HG02973 (cell line): Measurements from ENCODE around the gene VPS51.

Source experiments
- ATAC-seq: cut with Tn5 transposase; IDR thresholded peaks from one replicate; pipeline ENCODE4 v1.9.1; 2021; ENCODE audit warnings: moderate library complexity; ENCODE audit not compliant: unreplicated experiment

Gene VPS51

GRCh38 chr11:65160643-65161042 lies 64.6 kb downstream of the VPS51 start:
- no peak for ATAC-seq
